OCI-LY7 (cell line): ENCODE data around the gene HACL1. TPM values are rescaled to one million over a fixed set of nuclear protein-coding genes. Genes with fewer than 3 reads are reported as not detected.

Experiments
- BruUV-seq: library from RNA; stranded (reverse); fragments of 400-500 nt; replicated peaks from 2 replicates; lab custom pipeline; 2021; lab: Mats Ljungman, UMichigan
- CTCF ChIA-PET: fragments of 300-600 bp; sonication (Branson Sonifier 250); formaldehyde crosslinking; loops from one replicate; lab custom pipeline; 2022; ENCODE audit warnings: antibody characterized with exemption; ENCODE audit not compliant: unreplicated experiment; lab: Charles Lee
- POLR2A ChIA-PET: fragments of 300-600 bp; sonication (Branson Sonifier 250); formaldehyde crosslinking; loops from one replicate; lab custom pipeline; 2022; ENCODE audit warnings: antibody characterized with exemption; lab: Charles Lee
- DNase-seq: peaks from one replicate; pipeline ENCODE4 v3.0.0-alpha.2; 2015; ENCODE audit warnings: low spot score
- H2AFZ ChIP-seq: fragments of 200-600 bp; sonication (generic), shearing (Covaris generic); 2 replicates; pipeline ENCODE4 v1.6.1; 2014; ENCODE audit warnings: mild to moderate bottlenecking, antibody characterized with exemption, low read length, moderate library complexity
- H3K27ac ChIP-seq: fragments of 200-600 bp; sonication (generic); 2 replicates; pipeline ENCODE4 v1.5.1; 2014; ENCODE audit warnings: mixed run types, low read depth, mild to moderate bottlenecking, moderate library complexity, low read length, inconsistent platforms; ENCODE audit not compliant: poor library complexity, severe bottlenecking
- H3K36me3 ChIP-seq: fragments of 200-600 bp; sonication (generic); 2 replicates; pipeline ENCODE4 v1.6.1; 2014; ENCODE audit warnings: mild to moderate bottlenecking, antibody characterized with exemption, low read length, moderate library complexity, mixed read lengths; ENCODE audit not compliant: insufficient read depth
- H3K4me1 ChIP-seq: fragments of 200-600 bp; sonication (generic); 2 replicates; pipeline ENCODE4 v1.5.1; 2014; ENCODE audit warnings: mild to moderate bottlenecking, low read length; ENCODE audit not compliant: insufficient read depth, poor library complexity, severe bottlenecking
- H3K4me2 ChIP-seq: fragments of 200-600 bp; sonication (generic); 2 replicates; pipeline ENCODE4 v1.6.1; 2014; ENCODE audit warnings: mild to moderate bottlenecking, low read length
- H3K4me3 ChIP-seq: fragments of 200-600 bp; sonication (generic); 2 replicates; pipeline ENCODE4 v1.5.1; 2014; ENCODE audit warnings: mild to moderate bottlenecking, low read depth, low read length; ENCODE audit not compliant: poor library complexity, severe bottlenecking
- H3K79me2 ChIP-seq: fragments of 200-600 bp; sonication (generic); 2 replicates; pipeline ENCODE4 v1.6.1; 2016; ENCODE audit warnings: low read depth, mild to moderate bottlenecking, low read length, moderate library complexity, mixed read lengths; ENCODE audit not compliant: insufficient read depth
- H3K9me2 ChIP-seq: fragments of 200-600 bp; sonication (generic); 2 replicates; pipeline ENCODE4 v1.6.1; 2016; ENCODE audit warnings: mild to moderate bottlenecking, low read length, mixed read lengths; ENCODE audit not compliant: insufficient read depth
- H3K9me3 ChIP-seq: fragments of 200-600 bp; sonication (generic); 2 replicates; pipeline ENCODE4 v1.6.1; 2014; ENCODE audit warnings: mild to moderate bottlenecking, mixed run types, low read length, mixed read lengths
- H4K20me1 ChIP-seq: fragments of 200-600 bp; sonication (generic); 2 replicates; pipeline ENCODE4 v1.6.1; 2014; ENCODE audit warnings: mild to moderate bottlenecking, antibody characterized with exemption, low read length, moderate library complexity, mixed read lengths; ENCODE audit not compliant: insufficient read depth
- CTCF ChIP-seq: fragments of 200-600 bp; sonication (generic); conservative IDR thresholded peaks from 2 replicates; pipeline ENCODE4 v1.5.1; 2014; ENCODE audit warnings: mild to moderate bottlenecking, antibody characterized with exemption, low read length, moderate library complexity, mixed read lengths
- EZH2phosphoT487 ChIP-seq: fragments of 200-600 bp; sonication (generic); IDR thresholded peaks from 2 replicates; pipeline ENCODE4 v1.6.1; 2018; ENCODE audit warnings: low read depth, borderline replicate concordance, mild to moderate bottlenecking, mixed run types, antibody characterized with exemption, low read length, moderate library complexity, mixed read lengths
- intact Hi-C: fragments of 100-400 bp; cut with micrococcal nuclease; formaldehyde crosslinking; loops from one replicate; pipeline ENCODE4 v1.10.0; 2022; ENCODE audit not compliant: unreplicated experiment
- total RNA-seq, 2 experiments: library from RNA; depleted of rRNA in 1 of 2; stranded (reverse); fragments of >200 nt in 1 of 2; shearing (Covaris generic) in 1 of 2; gene quantifications; 2 replicates each; pipeline ENCODE4 v1.2.3, GENCODE V29; 2014 to 2022

The HACL1 gene
- total RNA-seq, 2 experiments from 2014 or later, result 22.0 to 25.5 TPM

GRCh38 chr3:15523660-15524417, 77.5 kb downstream of the HACL1 start:
- Histone ChIP-seq H3K36me3 (no peaks in the 10 kb centered on the region), H3K79me2 (no peaks in the 10 kb centered on the region), H3K9me3 (no peaks in the 10 kb centered on the region), H2AFZ (no peak overlapping the region), H3K4me2 (no peak overlapping the region), H3K4me3 (no peak overlapping the region), H4K20me1 (no peaks in the 10 kb centered on the region), H3K27ac (no peak overlapping the region), H3K4me1 (no peaks in the 10 kb centered on the region), H3K9me2 (no peaks in the 10 kb centered on the region)
- no peak for DNase-seq
- TF ChIP-seq EZH2phosphoT487 (no peak), CTCF (no peak)
- intact Hi-C loops, result no loop called here
- POLR2A ChIA-PET, result interaction anchor here (0.7 to 0.9 kb wide), 2 partner anchors 14 to 36 kb away, joined by 3 read pairs; no protein-coding TSS in a partner anchor
- BruUV-seq, result no TSS peak
- CTCF ChIA-PET, result no interaction called here

GRCh38 chr3:15522016-15522415, 79.4 kb downstream of the HACL1 start:
- Histone ChIP-seq H3K4me3 (no peak overlapping the region), H3K79me2 (no peaks in the 10 kb centered on the region), H3K4me2 (no peak overlapping the region), H4K20me1 (no peaks in the 10 kb centered on the region), H3K9me2 (no peaks in the 10 kb centered on the region), H3K36me3 (no peaks in the 10 kb centered on the region), H2AFZ (no peak overlapping the region), H3K4me1 (peaks cover 5% of the 10 kb centered on the region), H3K9me3 (no peaks in the 10 kb centered on the region), H3K27ac (no peak overlapping the region)
- no TSS peak for BruUV-seq
- DNase-seq, result no peak
- POLR2A ChIA-PET, result no interaction called here
- no peak for TF ChIP-seq EZH2phosphoT487
- TF ChIP-seq CTCF, result no peak
- intact Hi-C loops, result no loop called here
- CTCF ChIA-PET, result no interaction called here

DNA sequence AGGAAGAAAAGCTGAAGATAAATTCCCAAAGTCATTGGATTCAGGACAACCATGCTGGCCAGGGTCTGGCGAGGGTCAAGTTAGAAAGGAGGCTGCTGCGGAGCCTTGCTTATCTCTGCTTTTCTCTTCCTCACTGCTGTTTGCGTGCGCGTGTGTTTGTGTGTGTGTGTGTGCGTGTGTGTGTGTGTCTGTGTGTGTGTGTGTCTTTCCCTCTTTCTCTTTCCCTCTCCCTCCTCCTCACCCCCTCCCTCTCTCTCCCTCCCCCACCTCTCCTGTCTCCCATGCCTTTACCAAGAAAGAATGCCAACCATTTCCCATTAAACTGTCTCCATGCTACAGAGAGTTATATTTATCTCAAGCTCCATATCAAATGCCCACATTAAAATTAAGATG, 79.8 kb downstream of the HACL1 start, which contains the start of gene COLQ:
Gene COLQ, minus strand, starts transcription at position 134 of the 393 bp plus-strand sequence. Its CDS starts 81 bp downstream, at position 53.
- BruUV-seq, result no TSS peak
- Histone ChIP-seq H3K27ac (no peak within 1 kb of the TSS), H3K4me1 (peaks cover 9% of the 10 kb centered on the region), H3K9me2 (no peaks in the 10 kb centered on the region), H2AFZ (no peak within 1 kb of the TSS), H3K36me3 (no peaks in the 10 kb centered on the region), H4K20me1 (no peaks in the 10 kb centered on the region), H3K4me3 (no peak within 1 kb of the TSS), H3K79me2 (no peaks in the 10 kb centered on the region), H3K4me2 (no peak within 1 kb of the TSS), H3K9me3 (no peaks in the 10 kb centered on the region)
- intact Hi-C loops, result no loop called here
- TF ChIP-seq CTCF (no peak), EZH2phosphoT487 (no peak)
- ChIA-PET POLR2A (interaction anchor here (0.6 kb wide), 1 partner anchor 36 kb away, joined by 3 read pairs; no protein-coding TSS in a partner anchor), CTCF (no interaction called here)
- DNase-seq, result no peak
